HFF-Myc (cell line): Measurements from ENCODE around the gene KCNK13.

ENCODE experiments used
- DNase-seq: peaks from one replicate; pipeline ENCODE4 v3.0.0-alpha.2; 2011; ENCODE audit warnings: low read depth; ENCODE audit errors: extremely low read depth
- H3K4me3 ChIP-seq: replicated peaks from 2 replicates; pipeline ENCODE4 v1.5.1; 2011; ENCODE audit warnings: low read depth, mild to moderate bottlenecking, control low read depth, low read length
- TF ChIP-seq, protein P1 (sequence below): IDR thresholded peaks from 2 replicates; pipeline ENCODE4 v1.5.1; 2012; ENCODE audit warnings: mild to moderate bottlenecking, low read depth, low read length, control low read depth; ENCODE audit errors: missing control alignments

KCNK13 gene

DNA sequence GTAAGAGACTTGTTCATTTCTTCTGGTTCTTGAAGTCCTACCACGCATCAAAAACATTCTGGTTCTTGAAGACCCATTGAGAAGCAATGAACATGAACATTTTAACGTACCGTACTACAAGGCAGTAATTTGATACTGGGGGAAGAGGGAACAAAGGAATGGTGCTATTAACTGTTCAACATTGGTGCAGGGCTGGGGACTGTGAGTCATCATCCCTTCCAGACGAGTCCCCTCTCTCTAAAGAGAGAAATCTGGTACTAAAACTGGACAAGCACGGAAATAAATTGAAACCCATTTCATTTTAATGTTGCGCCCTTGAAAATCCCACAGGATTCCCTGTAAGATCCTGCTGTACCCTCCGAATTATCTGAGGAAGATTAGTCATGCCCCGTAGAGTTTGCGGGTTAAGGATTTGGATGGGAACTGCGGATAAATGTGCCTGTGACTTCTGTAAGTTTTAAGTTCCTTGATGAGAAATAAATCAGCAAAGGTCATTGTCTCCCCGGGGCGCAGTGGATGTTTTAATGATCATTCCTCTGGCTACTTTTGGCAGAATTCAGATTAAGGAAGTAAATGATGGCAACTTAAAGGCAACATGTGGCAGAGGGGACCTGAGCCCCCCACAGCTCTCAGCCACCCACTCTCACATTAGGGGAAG, 78.6 kb downstream of the KCNK13 start:
- TF ChIP-seq, protein P1, sequence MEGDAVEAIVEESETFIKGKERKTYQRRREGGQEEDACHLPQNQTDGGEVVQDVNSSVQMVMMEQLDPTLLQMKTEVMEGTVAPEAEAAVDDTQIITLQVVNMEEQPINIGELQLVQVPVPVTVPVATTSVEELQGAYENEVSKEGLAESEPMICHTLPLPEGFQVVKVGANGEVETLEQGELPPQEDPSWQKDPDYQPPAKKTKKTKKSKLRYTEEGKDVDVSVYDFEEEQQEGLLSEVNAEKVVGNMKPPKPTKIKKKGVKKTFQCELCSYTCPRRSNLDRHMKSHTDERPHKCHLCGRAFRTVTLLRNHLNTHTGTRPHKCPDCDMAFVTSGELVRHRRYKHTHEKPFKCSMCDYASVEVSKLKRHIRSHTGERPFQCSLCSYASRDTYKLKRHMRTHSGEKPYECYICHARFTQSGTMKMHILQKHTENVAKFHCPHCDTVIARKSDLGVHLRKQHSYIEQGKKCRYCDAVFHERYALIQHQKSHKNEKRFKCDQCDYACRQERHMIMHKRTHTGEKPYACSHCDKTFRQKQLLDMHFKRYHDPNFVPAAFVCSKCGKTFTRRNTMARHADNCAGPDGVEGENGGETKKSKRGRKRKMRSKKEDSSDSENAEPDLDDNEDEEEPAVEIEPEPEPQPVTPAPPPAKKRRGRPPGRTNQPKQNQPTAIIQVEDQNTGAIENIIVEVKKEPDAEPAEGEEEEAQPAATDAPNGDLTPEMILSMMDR: no peak
- no peak overlapping the region for H3K4me3 ChIP-seq
- DNase-seq: no peak

DNA sequence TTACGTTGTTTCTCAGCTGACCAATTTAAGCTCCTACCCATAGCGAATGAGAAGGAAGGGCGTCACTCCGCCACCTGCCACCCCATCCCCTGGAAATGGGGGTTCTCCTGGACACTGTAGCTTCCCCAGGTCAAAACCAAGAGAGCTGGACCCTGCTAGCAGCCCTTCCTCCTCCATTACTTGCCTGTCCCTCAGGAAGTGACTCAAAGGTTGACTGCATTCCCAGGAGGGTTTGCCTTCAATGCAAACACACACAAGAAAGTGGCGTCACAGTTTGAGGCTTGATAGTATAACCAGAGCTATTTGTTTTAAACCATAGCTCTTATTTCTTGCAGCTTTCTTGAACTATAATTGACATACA, 79.1 kb downstream of the KCNK13 start:
- DNase-seq: no peak
- TF ChIP-seq, protein P1: no peak
- no peak overlapping the region for H3K4me3 ChIP-seq

GRCh38 chr14:90153429-90153828, 91.6 kb downstream of the KCNK13 start:
- TF ChIP-seq, protein P1: no peak
- no peak for DNase-seq
- H3K4me3 ChIP-seq: no peak overlapping the region

- H3K4me3 ChIP-seq: no peak overlapping the region
- TF ChIP-seq, protein P1: no peak
- DNase-seq: no peak
Observed at GRCh38 chr14:90154110-90154509, 92.3 kb downstream of the KCNK13 start.

- TF ChIP-seq, protein P1: no peak
- H3K4me3 ChIP-seq: no peak overlapping the region
- DNase-seq: no peak
Observed at GRCh38 chr14:90159146-90159545, 97.4 kb downstream of the KCNK13 start.

GRCh38 chr14:90159688-90160087, 97.9 kb downstream of the KCNK13 start:
- H3K4me3 ChIP-seq: no peak overlapping the region
- DNase-seq: no peak
- TF ChIP-seq, protein P1: no peak

DNA sequence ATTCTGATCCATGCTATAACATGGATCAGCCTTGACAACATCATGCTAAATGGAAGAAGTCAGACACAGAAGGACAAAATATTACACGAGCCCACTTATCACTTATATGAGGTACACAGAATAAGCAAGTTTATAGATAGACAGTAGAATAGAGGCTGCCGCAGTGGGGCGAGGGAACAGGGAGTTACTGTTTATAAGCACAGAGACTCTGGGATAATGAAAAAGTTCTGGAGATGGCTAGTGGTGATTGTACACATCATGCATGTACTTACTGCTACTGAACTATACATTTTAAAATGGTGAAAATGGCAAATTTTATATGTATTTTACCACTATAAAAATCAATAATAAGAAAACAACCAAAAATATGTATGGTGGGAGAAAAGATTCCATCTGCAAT, 99.3 kb downstream of the KCNK13 start:
- no peak overlapping the region for H3K4me3 ChIP-seq

More for the DNA sequence above, 99.3 kb downstream of the KCNK13 start:
- DNase-seq: no peak
- TF ChIP-seq, protein P1: no peak
